ENCODE data around the gene TRABD2B.

- TF ChIP-seq CTCF (IDR thresholded peaks at IDR 0.05; ENCODE audit: poor library complexity) (no peak), EZH2phosphoT487 (IDR thresholded peaks at IDR 0.05; ENCODE audit: low read depth, severe bottlenecking, unreplicated experiment) (no peak), EZH2 (IDR thresholded peaks at IDR 0.05; ENCODE audit: borderline replicate concordance) (no peak)
These were observed 43.0 kb upstream of the TRABD2B start for GRCh38 chr1:48040154-48040553.

Data from hepatocyte (in vitro differentiated cells).